Colonic mucosa (tissue), 4 donors: Measurements from ENCODE around the gene ABCC2. TPM values are rescaled to one million over a fixed set of nuclear protein-coding genes. Genes with fewer than 3 reads are reported as not detected.

ENCODE experiments used
- DNase-seq: peaks from one replicate; pipeline ENCODE4 v3.0.0-alpha.2; 2020
- H3K27ac ChIP-seq: fragments of 200-600 bp; one replicate; pipeline ENCODE4 v1.8.0; 2021
- H3K27me3 ChIP-seq: fragments of 200-600 bp; one replicate; pipeline ENCODE4 v1.8.0; 2021
- H3K36me3 ChIP-seq: fragments of 200-600 bp; one replicate; pipeline ENCODE4 v1.8.0; 2021
- H3K4me1 ChIP-seq: fragments of 200-600 bp; one replicate; pipeline ENCODE4 v1.8.0; 2021; ENCODE audit warnings: mild to moderate bottlenecking
- H3K4me3 ChIP-seq: fragments of 200-600 bp; one replicate; pipeline ENCODE4 v1.8.0; 2021
- H3K9ac ChIP-seq, 2 donors: one replicate each; pipeline ENCODE4 v1.7.0; 2013; ENCODE audit warnings: control low read depth in 2 of 2, low read depth in 2 of 2, low read length in 2 of 2
- H3K9me3 ChIP-seq: fragments of 200-600 bp; one replicate; pipeline ENCODE4 v1.8.0; 2021
- CTCF ChIP-seq: fragments of 200-600 bp; IDR thresholded peaks from one replicate; pipeline ENCODE4 v1.8.0; 2022; ENCODE audit warnings: antibody characterized with exemption, mild to moderate bottlenecking
- intact Hi-C: fragments of 100-400 bp; cut with DNase I; formaldehyde crosslinking; loops from one replicate; pipeline ENCODE4 v1.14.1; 2022
- total RNA-seq, 2 donors: library from RNA; stranded (reverse); fragmentation: NEBNext Ultra II Directional in 1 of 2; extraction: Animal tissue kit (Norgen Biotek cat#: 25700) in 1 of 2; gene quantifications; one replicate each; pipeline ENCODE4 v1.2.1, GENCODE V29; 2021
- donor health status: healthy.
- donor health status: DM: no; HTN: no; CAD: no.
- donor health status: DM: no; HTN: no; CAD: no.

ABCC2 gene
- total RNA-seq, 2 donors from 2014 or later = 0.45 to 0.72 TPM

- H3K27ac ChIP-seq = no peak overlapping the region
- no peak for DNase-seq
- intact Hi-C loops = no loop called here
Observed at GRCh38 chr10:99809481-99809880, 27.0 kb downstream of the ABCC2 start.

GRCh38 chr10:99809931-99810615 lies 27.6 kb downstream of the ABCC2 start:
- H3K27ac ChIP-seq = no peak overlapping the region
- DNase-seq = no peak
- no peaks in the 10 kb centered on the region for H3K27me3 ChIP-seq
- intact Hi-C loops = no loop called here
- H3K9me3 ChIP-seq = no peaks in the 10 kb centered on the region
- TF ChIP-seq CTCF = no peak
- no peak overlapping the region for H3K4me3 ChIP-seq
- H3K4me1 ChIP-seq = no peaks in the 10 kb centered on the region
- no peak overlapping the region for H3K9ac ChIP-seq
- no peaks in the 10 kb centered on the region for H3K36me3 ChIP-seq

More at GRCh38 chr10:99809481-99809880, 27.0 kb downstream of the ABCC2 start:
- no peaks in the 10 kb centered on the region for H3K9me3 ChIP-seq
- TF ChIP-seq CTCF = no peak
- H3K36me3 ChIP-seq = no peaks in the 10 kb centered on the region
- H3K27me3 ChIP-seq = no peaks in the 10 kb centered on the region
- H3K4me1 ChIP-seq = no peaks in the 10 kb centered on the region
- no peak overlapping the region for H3K9ac ChIP-seq
- no peak overlapping the region for H3K4me3 ChIP-seq

- H3K9ac ChIP-seq = no peak overlapping the region
- H3K4me3 ChIP-seq = no peak overlapping the region
- H3K27me3 ChIP-seq = no peaks in the 10 kb centered on the region
- no peak for TF ChIP-seq CTCF
- intact Hi-C loops = no loop called here
- no peaks in the 10 kb centered on the region for H3K4me1 ChIP-seq
- no peaks in the 10 kb centered on the region for H3K9me3 ChIP-seq
- no peak overlapping the region for H3K27ac ChIP-seq
- no peak for DNase-seq
- no peaks in the 10 kb centered on the region for H3K36me3 ChIP-seq
Observed at GRCh38 chr10:99812177-99812576, 29.7 kb downstream of the ABCC2 start.

- no peaks in the 10 kb centered on the region for H3K36me3 ChIP-seq
- no peak for TF ChIP-seq CTCF
Observed at GRCh38 chr10:99814143-99814542, 31.7 kb downstream of the ABCC2 start.

GRCh38 chr10:99815621-99816020 lies 33.2 kb downstream of the ABCC2 start:
- Histone ChIP-seq H3K27ac (no peak overlapping the region), H3K4me3 (no peak overlapping the region), H3K9ac (no peak overlapping the region), H3K4me1 (no peaks in the 10 kb centered on the region), H3K36me3 (no peaks in the 10 kb centered on the region), H3K27me3 (no peaks in the 10 kb centered on the region), H3K9me3 (no peaks in the 10 kb centered on the region)
- intact Hi-C loops = no loop called here
- no peak for TF ChIP-seq CTCF
- no peak for DNase-seq

More at GRCh38 chr10:99814143-99814542, 31.7 kb downstream of the ABCC2 start:
- Histone ChIP-seq H3K4me1 (no peaks in the 10 kb centered on the region), H3K27me3 (no peaks in the 10 kb centered on the region), H3K9ac (no peak overlapping the region), H3K4me3 (no peak overlapping the region), H3K27ac (no peak overlapping the region), H3K9me3 (no peaks in the 10 kb centered on the region)
- DNase-seq = no peak
- intact Hi-C loops = no loop called here
